ENCODE results near the gene CRYBA1.
"Not testable (repeated sequence)": the region's sequence is repeated elsewhere in the genome, so short reads cannot be mapped to it uniquely, and the experiment has no call there.

Gene CRYBA1

DNA sequence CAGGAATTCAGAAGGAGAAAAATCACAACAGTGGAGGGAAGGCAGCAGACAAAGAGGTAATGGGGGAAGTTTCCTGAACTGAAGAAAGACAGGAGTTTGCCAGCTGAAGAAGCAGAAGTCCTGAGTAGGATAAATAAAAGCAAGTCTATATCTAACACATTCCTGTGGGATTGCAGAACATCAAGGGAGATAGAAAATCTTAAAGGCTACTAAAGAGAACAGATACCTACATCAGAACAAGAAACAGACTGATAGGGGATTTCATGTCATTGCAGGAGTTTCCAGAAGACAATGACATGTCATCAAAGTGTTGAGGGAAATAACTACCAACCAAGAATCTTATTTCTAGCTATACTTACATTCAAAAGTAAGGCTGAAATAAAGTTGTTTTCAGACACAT, 21.3 kb upstream of the CRYBA1 start:
- Histone ChIP-seq H2AK5ac (ENCODE audit: low read length) (no peak overlapping the region), H4K12ac (ENCODE audit: low read depth, low read length) (no peak overlapping the region), H3K9me3 (ENCODE audit: insufficient read depth, low read depth, low read length) (no peaks in the 10 kb centered on the region), H3K79me2 (ENCODE audit: control insufficient read depth, insufficient read depth, low read length, poor library complexity) (no peaks in the 10 kb centered on the region), H3K36me3 (ENCODE audit: control insufficient read depth in 1 of 2, insufficient read depth in 2 of 2, low read length in 2 of 2) (no peaks in the 10 kb centered on the region), H2BK5ac (ENCODE audit: low read depth, low read length, poor library complexity) (no peak overlapping the region), H3K4me2 (ENCODE audit: low read length) (no peak overlapping the region), H3K18ac (ENCODE audit: low read length) (no peak overlapping the region), H3K9ac (ENCODE audit: low read length) (no peak overlapping the region), H2BK12ac (ENCODE audit: low read length) (no peak overlapping the region), H3K4me1 (ENCODE audit: control insufficient read depth in 1 of 2, insufficient read depth in 2 of 2, low read length in 2 of 2) (no peaks in the 10 kb centered on the region), H3K23ac (ENCODE audit: low read length) (no peak overlapping the region), H3K14ac (ENCODE audit: low read length) (no peak overlapping the region), H3K4ac (ENCODE audit: low read depth, low read length) (no peak overlapping the region), H2AFZ (ENCODE audit: insufficient read depth, low read length, poor library complexity) (no peak overlapping the region), H3K27me3 (ENCODE audit: insufficient read depth, low read length) (no peaks in the 10 kb centered on the region), H3K4me3 (ENCODE audit: low read depth, low read length) (no peak overlapping the region), H3K79me1 (ENCODE audit: low read length) (no peaks in the 10 kb centered on the region), H4K8ac (ENCODE audit: low read depth, low read length) (no peak overlapping the region), H2BK120ac (ENCODE audit: insufficient read depth, low read length, poor library complexity) (no peak overlapping the region), H3K27ac (ENCODE audit: low read depth, low read length) (no peak overlapping the region), H4K91ac (ENCODE audit: low read depth, low read length) (no peak overlapping the region)
- DNase-seq: no peak

DNA sequence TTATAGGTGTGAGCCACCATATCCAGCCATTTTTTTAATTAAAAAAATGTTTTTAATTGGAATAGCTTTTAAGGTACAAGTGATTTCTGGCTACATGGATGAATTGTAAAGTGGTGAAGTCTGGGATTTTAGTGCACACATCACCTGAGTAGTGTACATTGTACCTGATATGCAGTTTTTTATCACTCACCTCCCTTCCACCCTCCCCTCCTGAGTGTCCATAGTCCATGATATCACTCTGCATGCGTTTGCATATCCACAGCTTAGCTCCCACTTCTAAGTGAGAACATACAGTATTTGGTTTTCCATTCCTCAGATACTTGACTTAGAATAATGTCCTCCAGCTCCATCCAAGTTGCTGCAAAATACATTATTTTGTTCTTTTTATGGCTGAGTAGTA, 13.4 kb upstream of the CRYBA1 start:
- H3K14ac ChIP-seq (ENCODE audit: low read length): no peak overlapping the region
- H3K4me2 ChIP-seq (ENCODE audit: low read length): no peak overlapping the region
- H3K4me1 ChIP-seq (ENCODE audit: control insufficient read depth in 1 of 2, insufficient read depth in 2 of 2, low read length in 2 of 2): peaks cover 0 to 2% of the 10 kb centered on the region in 2 experiments
- H2BK5ac ChIP-seq (ENCODE audit: low read depth, low read length, poor library complexity): no peak overlapping the region
- no peak overlapping the region for H3K4ac ChIP-seq (ENCODE audit: low read depth, low read length)
- DNase-seq: no peak
- no peak overlapping the region for H4K91ac ChIP-seq (ENCODE audit: low read depth, low read length)
- no peak overlapping the region for H3K27ac ChIP-seq (ENCODE audit: low read depth, low read length)
- H3K4me3 ChIP-seq (ENCODE audit: low read depth, low read length): no peak overlapping the region
- H4K12ac ChIP-seq (ENCODE audit: low read depth, low read length): no peak overlapping the region
- H4K8ac ChIP-seq (ENCODE audit: low read depth, low read length): no peak overlapping the region
- H3K79me1 ChIP-seq (ENCODE audit: low read length): no peaks in the 10 kb centered on the region
- no peaks in the 10 kb centered on the region for H3K79me2 ChIP-seq (ENCODE audit: control insufficient read depth, insufficient read depth, low read length, poor library complexity)
- peaks cover under 1% of the 10 kb centered on the region for H3K9me3 ChIP-seq (ENCODE audit: insufficient read depth, low read depth, low read length)
- no peaks in the 10 kb centered on the region for H3K27me3 ChIP-seq (ENCODE audit: insufficient read depth, low read length)
- no peak overlapping the region for H2BK120ac ChIP-seq (ENCODE audit: insufficient read depth, low read length, poor library complexity)
- WGBS (ENCODE audit: extremely low coverage, insufficient coverage, insufficient read length): no CpG with 5 or more reads among the region's 1 CpG
- H3K23ac ChIP-seq (ENCODE audit: low read length): no peak overlapping the region
- H2AFZ ChIP-seq (ENCODE audit: insufficient read depth, low read length, poor library complexity): no peak overlapping the region
- H2AK5ac ChIP-seq (ENCODE audit: low read length): no peak overlapping the region
- H3K9ac ChIP-seq (ENCODE audit: low read length): no peak overlapping the region
- H2BK12ac ChIP-seq (ENCODE audit: low read length): no peak overlapping the region
- H3K18ac ChIP-seq (ENCODE audit: low read length): no peak overlapping the region
- no peaks in the 10 kb centered on the region for H3K36me3 ChIP-seq (ENCODE audit: control insufficient read depth in 1 of 2, insufficient read depth in 2 of 2, low read length in 2 of 2)

DNA sequence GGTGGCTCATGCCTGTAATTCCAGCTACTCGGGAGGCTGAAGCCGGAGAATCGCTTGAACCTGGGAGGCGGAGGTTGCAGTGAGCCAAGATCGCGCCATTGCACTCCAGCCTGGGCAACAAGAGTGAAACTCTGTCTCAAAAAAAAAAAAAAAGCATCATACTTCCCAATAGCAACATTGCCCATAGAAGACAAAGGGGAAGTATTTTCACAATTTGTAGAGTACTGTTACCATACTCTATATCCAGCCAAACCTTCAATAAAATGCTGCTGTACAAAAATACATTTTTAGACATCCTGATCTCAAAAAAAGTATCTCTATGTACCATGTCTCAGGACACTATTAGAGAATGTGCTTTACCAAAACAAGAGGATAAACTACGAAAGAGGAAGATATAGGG, 11.7 kb upstream of the CRYBA1 start:
- H3K9me3 ChIP-seq (ENCODE audit: insufficient read depth, low read depth, low read length); H3K23ac ChIP-seq (ENCODE audit: low read length); H3K14ac ChIP-seq (ENCODE audit: low read length); H3K79me2 ChIP-seq (ENCODE audit: control insufficient read depth, insufficient read depth, low read length, poor library complexity); H2BK12ac ChIP-seq (ENCODE audit: low read length); H3K4ac ChIP-seq (ENCODE audit: low read depth, low read length); H3K4me1 ChIP-seq (ENCODE audit: control insufficient read depth in 1 of 2, insufficient read depth in 2 of 2, low read length in 2 of 2); H2BK120ac ChIP-seq (ENCODE audit: insufficient read depth, low read length, poor library complexity); DNase-seq; H2AFZ ChIP-seq (ENCODE audit: insufficient read depth, low read length, poor library complexity); H4K91ac ChIP-seq (ENCODE audit: low read depth, low read length); H3K36me3 ChIP-seq (ENCODE audit: control insufficient read depth in 1 of 2, insufficient read depth in 2 of 2, low read length in 2 of 2); H3K79me1 ChIP-seq (ENCODE audit: low read length); H3K4me3 ChIP-seq (ENCODE audit: low read depth, low read length); H3K18ac ChIP-seq (ENCODE audit: low read length); H3K9ac ChIP-seq (ENCODE audit: low read length); H4K12ac ChIP-seq (ENCODE audit: low read depth, low read length); H2AK5ac ChIP-seq (ENCODE audit: low read length); H3K27me3 ChIP-seq (ENCODE audit: insufficient read depth, low read length); H2BK5ac ChIP-seq (ENCODE audit: low read depth, low read length, poor library complexity); H4K8ac ChIP-seq (ENCODE audit: low read depth, low read length); H3K4me2 ChIP-seq (ENCODE audit: low read length); H3K27ac ChIP-seq (ENCODE audit: low read depth, low read length): not testable (repeated sequence)
- no CpG with 5 or more reads among the region's 7 CpGs for WGBS (ENCODE audit: extremely low coverage, insufficient coverage, insufficient read length)

DNA sequence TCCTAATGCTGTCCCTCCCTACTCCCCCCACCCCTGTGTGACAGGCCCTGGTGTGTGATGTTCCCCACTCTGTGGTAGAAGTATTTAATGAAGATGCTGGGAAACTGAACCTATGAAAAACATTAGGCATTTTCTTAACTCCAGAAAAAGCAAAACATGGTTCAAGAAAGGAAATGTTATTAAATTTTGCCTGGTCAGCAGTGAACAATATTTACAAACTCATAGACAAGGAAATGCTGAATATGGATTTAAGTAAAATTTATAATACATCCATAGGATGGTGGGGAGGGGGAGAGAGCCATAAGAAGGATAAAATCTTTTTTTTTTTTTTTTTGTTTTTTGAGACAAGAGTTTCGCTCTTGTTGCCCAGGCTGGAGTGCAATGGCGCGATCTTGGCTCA, 10.8 kb upstream of the CRYBA1 start:
- no CpG with 5 or more reads among the region's 3 CpGs for WGBS (ENCODE audit: extremely low coverage, insufficient coverage, insufficient read length)
- no peak overlapping the region for H4K12ac ChIP-seq (ENCODE audit: low read depth, low read length)
- H3K79me1 ChIP-seq (ENCODE audit: low read length): no peaks in the 10 kb centered on the region

More for the DNA sequence above, 10.8 kb upstream of the CRYBA1 start:
- Histone ChIP-seq H2AFZ (ENCODE audit: insufficient read depth, low read length, poor library complexity) (no peak overlapping the region), H3K18ac (ENCODE audit: low read length) (no peak overlapping the region), H3K27me3 (ENCODE audit: insufficient read depth, low read length) (no peaks in the 10 kb centered on the region), H4K8ac (ENCODE audit: low read depth, low read length) (no peak overlapping the region), H2BK120ac (ENCODE audit: insufficient read depth, low read length, poor library complexity) (no peak overlapping the region), H2BK12ac (ENCODE audit: low read length) (no peak overlapping the region), H3K36me3 (ENCODE audit: control insufficient read depth in 1 of 2, insufficient read depth in 2 of 2, low read length in 2 of 2) (no peaks in the 10 kb centered on the region), H3K23ac (ENCODE audit: low read length) (no peak overlapping the region), H3K4me3 (ENCODE audit: low read depth, low read length) (no peak overlapping the region), H2BK5ac (ENCODE audit: low read depth, low read length, poor library complexity) (no peak overlapping the region), H3K4ac (ENCODE audit: low read depth, low read length) (no peak overlapping the region), H4K91ac (ENCODE audit: low read depth, low read length) (no peak overlapping the region), H3K27ac (ENCODE audit: low read depth, low read length) (no peak overlapping the region), H2AK5ac (ENCODE audit: low read length) (no peak overlapping the region), H3K4me2 (ENCODE audit: low read length) (no peak overlapping the region), H3K14ac (ENCODE audit: low read length) (no peak overlapping the region), H3K9me3 (ENCODE audit: insufficient read depth, low read depth, low read length) (peaks cover 2% of the 10 kb centered on the region), H3K9ac (ENCODE audit: low read length) (no peak overlapping the region), H3K79me2 (ENCODE audit: control insufficient read depth, insufficient read depth, low read length, poor library complexity) (no peaks in the 10 kb centered on the region), H3K4me1 (ENCODE audit: control insufficient read depth in 1 of 2, insufficient read depth in 2 of 2, low read length in 2 of 2) (peaks cover 0 to 2% of the 10 kb centered on the region in 2 experiments)
- no peak for DNase-seq
